Measurements from ENCODE around the gene GUCA1C.

- TF ChIP-seq SNRNP70 (IDR thresholded peaks at IDR 0.05; ENCODE audit: low read depth, low read length) (no peak), CENPT (CRISPR knock-in tag; IDR thresholded peaks at IDR 0.05; ENCODE audit: low read depth) (no peak), HDAC6 (IDR thresholded peaks at IDR 0.05; ENCODE audit: low read depth, low read length) (no peak), SMAD1 (CRISPR knock-in tag; IDR thresholded peaks at IDR 0.05; ENCODE audit: borderline replicate concordance, low read depth) (no peak)
Observed at GRCh38 chr3:108951820-108952501, 1.7 kb downstream of the GUCA1C start.
